Activated T-helper 9 cell treated with anti-CD3 and anti-CD28 coated beads, Interleukin-2, amount 50 U/mL, for 16 hours (primary cell): ENCODE data around the gene IPCEF1.
"Not testable (repeated sequence)": the region's sequence is repeated elsewhere in the genome, so short reads cannot be mapped to it uniquely, and the experiment has no call there.

ENCODE experiments used
- DNase-seq: peaks from one replicate; pipeline ENCODE4 v3.0.0-alpha.2; 2020; ENCODE audit warnings: low read depth

IPCEF1 gene

DNA sequence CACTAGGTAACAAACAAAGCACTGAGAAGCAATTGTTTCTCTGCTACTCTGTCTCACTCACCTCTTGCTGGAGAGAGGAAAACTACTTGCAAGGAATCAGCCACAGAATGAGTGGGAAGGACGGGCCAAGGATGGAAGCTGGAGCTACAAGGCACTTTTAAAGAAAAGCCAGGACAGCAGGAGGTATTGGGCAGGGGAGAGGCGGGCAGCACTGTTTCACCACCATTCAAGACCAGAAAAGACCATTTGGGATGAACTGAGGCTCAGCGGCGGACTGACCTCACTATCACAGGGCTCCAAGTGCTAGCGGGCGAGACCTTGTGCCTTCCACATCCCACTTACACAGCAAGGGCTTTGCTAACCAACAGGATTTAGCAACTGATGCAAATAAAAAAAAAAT, 137.4 kb downstream of the IPCEF1 start:
- DNase-seq = no peak

DNA sequence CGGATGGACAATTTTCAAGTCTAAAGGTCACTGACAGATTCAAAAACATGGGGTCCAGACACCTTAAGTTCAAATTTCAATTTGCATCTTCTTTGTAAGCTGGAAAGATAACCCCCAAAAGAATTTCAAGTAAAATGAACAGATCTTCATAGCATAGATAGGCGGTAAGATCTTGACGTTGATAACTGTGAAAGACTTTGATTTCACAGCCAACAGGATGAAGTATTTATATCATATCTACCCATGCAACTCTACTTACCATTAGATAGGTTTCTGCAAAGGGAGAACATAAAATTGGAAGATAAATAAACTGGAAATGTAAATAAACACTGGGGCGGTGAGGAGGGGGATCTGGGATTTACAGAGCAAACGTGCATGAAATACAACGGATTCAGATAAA, 137.8 kb downstream of the IPCEF1 start:
- DNase-seq = no peak

DNA sequence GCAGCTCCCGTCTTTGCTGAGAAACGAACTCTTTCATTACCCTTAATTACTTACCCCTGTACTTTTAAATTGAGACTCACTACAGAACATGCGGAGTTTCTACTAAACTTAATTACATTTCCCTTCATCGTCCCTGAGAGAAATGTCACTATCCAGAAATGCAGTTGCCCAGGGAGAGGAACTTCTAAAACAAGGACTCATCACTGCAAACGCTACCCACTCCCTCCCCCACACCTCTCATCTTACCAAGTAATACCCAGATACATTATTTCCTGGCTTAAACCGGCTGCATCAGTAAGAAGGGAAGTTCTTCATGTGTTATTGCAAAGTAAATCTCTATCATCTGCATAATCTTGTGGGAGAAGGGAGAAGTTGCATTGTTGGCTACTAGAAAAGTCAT, 138.3 kb downstream of the IPCEF1 start:
- DNase-seq = no peak

DNA sequence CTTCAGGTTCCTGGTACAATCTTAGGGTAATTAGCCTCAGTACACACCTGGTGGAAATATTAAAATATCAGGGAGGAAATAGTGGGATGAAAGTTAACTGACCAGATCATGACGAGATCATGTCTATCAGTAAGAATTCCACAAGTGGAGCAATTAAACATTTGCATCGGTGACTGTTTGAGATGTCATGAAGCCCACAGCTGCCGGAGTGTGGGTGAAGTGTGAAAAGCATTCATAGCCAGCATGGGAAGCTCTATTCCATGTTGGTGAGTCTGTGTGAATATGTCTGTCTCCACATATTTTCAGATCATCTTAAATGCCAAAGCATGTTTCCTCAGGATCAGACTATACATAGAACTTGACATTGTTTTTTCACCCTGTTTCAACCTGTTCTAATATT, 142.8 kb downstream of the IPCEF1 start:
- no peak for DNase-seq

DNA sequence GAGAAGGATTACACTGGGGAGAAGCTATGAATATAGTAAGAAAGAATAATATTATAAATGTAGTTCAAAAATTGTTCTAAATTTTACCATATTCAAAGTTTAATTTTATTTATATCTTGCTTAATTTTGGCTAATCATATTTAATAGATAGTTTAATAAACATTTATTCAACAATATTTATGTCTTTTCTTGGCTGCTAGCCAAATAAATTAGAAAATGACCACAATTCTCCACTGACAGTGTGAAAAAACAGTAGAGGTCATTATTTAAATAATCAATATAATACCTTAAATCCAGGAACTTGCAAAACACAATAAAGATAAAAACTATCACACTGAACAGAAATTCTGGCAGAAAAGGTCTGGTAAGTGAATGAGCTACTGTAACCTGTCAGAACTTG, 145.9 kb downstream of the IPCEF1 start:
- DNase-seq = no peak

DNA sequence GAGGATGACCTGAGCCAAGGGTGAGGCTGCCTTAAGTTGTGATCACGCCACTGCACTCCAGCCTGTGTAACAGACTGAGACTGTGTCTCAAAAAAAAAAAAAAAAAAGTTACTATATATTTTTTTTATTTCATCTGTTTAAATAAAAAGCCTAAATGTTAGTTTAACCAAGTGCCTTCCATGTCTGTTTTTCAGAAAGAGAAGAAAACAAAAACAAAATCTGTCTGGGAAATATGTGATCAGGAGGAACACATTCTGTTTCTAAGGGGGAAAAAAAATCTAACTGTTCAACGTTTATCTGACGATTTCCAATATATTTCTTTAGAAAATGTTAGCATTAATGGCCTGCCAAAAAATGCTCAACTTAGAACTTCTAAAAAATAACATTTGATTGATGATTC, 147.0 kb downstream of the IPCEF1 start:
- DNase-seq = no peak

DNA sequence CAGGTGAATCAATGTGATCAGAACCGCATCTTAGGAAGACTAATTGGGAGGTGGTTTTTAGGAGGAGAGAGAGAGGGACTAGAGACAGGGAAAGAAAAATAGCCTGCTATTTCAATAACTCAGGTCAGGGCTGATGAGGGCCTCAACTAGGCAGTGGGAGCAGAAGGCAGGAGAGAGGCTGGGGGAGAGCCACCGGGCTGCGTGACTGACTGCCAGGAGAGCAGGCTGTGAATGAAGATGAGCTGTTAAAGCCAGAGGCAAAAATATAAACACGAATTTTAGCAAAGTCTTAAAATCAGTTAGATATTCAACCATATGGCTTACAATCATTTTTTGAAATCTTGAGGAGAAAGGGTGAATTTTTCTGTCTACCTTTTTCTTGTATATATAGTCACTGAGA, 149.6 kb downstream of the IPCEF1 start:
- DNase-seq = no peak

DNA sequence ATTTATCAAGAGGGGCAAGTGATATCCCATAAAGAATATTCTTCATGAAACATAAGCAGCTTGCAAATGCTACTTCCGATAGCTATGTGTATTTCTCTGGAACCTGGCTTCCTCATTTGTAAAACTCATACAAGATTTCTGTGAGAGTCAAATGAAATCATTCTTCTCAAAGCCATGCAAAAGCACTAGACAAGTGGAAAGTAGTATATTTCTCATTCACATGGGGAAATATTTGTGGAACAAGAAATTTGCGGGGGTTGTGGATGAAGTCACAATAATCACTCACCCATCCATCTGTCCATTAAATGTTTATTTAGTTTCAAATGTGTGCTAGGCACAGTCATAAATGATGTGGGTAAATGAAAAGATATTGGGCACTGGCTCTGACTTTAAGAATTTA, 150.5 kb downstream of the IPCEF1 start:
- no peak for DNase-seq

DNA sequence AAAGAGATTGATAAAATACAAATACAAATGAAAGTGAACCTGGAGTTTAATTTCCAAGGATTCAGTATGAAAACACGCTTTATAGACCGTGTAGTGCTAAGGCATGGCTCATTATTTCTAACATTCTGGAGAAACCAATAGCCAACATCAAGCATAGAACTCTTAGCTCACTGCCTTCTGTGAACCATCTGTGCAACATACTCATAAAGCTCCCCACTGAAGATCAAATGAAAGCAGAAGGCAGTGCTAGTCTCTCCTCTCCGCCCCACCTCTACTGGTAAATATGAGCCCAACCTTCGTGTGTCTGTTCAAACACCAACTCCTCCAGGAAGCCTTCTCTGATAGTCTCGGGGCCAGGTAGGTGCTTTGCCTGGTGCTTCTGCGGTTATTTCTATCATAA, 153.6 kb downstream of the IPCEF1 start:
- no peak for DNase-seq

DNA sequence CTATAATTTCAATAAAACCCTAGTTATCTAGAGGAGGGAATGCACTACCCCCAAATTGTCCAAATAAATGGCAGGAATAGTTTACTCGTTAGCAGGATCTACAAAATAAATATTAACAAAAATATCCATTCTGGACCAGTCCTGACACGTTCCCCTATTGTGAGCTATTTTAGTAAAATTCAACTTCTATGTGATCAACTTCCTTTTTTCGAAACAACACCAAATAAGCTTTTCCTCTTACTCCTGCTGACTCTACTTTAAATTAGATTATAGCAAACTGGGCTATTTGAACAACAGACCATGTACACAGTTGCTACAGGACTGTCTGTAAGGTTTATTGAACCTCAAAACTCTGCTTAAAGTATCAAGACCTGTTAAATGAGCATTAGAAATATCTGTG, 154.3 kb downstream of the IPCEF1 start:
- no peak for DNase-seq

DNA sequence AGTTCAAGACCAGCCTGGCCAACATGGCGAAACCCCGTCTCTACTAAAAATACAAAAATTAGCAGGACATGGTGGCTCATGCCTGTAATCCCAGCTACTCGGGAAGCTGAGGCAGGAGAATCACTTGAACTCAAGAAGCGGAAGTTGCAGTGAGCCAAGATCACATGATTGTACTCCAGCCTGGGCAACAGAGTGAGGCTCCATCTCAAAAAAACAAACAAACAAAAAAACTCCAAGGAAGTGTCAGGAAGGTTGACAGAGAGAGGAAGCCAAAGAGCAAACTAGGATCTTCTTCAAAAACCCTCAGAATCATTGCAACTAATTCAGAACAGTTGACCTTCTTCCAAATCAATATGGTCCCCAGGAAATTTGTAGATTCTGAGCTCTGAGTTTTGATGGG, 154.9 kb downstream of the IPCEF1 start:
- DNase-seq = not testable (repeated sequence)

DNA sequence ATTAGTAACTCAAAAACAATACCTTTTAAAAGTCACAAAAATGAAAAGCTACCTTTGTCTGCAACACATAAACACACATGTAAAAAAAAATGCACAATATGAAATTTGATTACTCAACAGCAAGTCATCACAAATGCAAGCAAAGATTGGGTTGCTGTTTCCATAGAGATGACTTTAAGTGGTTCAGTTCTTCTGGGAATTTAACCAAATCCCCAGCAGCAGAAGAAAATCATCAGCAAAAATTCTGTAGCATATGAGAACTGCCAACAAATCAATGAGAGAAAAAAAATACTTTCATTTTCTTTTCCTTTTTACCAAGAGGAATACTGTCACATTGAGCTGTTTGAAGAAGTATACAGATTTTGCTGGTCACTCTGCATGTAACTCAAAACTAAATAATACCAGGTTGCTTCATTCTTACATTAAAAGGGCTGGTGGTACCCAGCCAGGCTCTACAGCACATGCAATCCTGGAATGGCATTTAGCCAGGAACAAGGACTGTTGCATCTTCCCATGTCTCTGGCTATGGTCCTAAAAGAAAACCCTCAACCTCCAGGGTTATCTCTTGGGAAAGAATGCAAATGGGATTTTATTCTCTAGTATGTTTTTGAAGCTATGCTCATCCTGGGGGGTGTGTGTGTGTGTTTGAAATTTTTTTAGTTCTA, 159.3 kb downstream of the IPCEF1 start:
- DNase-seq = no peak

DNA sequence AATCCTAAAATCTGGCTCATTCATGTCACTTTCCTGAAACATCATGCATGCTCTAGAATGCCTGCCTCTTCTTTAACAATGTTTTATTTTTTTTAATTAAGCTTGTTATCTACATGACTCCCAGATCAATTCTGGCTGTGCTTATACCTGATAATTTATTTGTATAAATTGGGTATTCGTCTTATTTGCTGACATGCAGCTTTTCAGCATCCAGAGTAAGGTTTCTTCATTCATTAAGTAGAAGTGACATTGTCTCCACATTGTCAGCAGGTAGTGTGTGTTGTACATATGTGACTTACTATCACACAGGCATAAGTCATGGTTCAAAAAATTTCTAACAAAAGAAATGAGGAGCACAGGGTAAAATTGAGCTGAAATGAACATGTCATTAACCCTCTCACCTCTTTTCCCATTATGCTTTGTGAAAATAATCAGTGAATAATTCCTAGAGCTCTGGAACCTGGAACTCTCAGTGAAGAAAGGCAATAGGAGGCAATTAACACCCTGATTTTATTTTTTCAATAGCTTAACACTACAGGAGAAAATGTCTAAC, 160.2 kb downstream of the IPCEF1 start:
- DNase-seq = no peak

DNA sequence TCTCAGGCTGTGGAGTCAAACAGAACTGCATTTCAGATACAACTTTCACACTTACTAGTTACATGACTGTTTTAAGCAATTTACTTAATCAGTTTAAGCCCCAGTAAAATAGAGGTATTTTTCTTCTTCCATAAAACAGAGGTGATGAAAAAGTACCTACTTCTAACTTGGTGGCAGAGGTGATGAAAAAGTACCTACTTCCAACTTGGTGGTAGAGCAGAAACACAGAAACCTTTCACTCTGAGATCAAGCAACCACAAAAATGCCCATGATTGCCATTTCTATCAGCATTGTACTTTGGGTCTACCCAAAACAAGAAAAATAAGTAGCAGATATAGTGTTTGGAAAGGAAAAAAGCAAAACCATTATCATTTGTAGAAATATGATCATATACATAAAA, 168.9 kb downstream of the IPCEF1 start:
- no peak for DNase-seq

DNA sequence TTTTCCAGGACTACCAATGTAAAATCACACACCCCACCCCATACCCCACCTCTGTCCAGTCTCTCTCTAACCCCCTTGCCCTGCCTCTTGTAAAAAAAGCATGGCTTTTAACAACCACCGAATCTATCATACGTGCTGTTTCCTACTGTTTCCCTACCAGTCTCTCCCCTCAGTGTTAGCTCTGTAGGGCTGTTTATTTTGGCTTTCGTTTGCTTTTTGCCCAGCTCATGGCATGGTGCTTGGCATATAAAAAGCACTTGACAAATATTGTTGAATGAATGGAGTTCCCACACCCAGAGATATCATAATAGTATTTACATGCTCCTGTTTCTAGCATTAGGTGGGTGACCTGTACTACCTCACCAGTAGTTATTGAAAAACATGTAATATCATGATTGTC, 169.4 kb downstream of the IPCEF1 start:
- DNase-seq = no peak

DNA sequence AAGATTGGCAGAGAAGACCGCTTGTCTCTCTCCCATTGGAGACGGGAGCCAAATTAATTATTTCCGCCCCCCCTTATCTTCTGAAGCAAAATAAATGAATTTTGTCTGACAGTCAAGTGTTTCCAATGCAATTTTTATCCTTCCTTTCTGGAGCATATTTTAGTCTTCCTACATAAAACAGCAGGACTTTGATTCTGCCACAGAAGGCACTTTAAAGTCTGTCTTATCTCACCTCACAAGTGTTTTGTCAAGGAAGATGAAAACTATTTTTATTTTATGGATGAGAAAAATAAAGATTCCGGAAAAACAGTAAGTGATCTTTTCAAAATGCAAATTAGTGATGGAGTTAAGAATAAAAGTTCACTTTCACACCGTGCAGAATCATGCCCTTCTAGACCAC, 177.2 kb downstream of the IPCEF1 start:
- DNase-seq = no peak

DNA sequence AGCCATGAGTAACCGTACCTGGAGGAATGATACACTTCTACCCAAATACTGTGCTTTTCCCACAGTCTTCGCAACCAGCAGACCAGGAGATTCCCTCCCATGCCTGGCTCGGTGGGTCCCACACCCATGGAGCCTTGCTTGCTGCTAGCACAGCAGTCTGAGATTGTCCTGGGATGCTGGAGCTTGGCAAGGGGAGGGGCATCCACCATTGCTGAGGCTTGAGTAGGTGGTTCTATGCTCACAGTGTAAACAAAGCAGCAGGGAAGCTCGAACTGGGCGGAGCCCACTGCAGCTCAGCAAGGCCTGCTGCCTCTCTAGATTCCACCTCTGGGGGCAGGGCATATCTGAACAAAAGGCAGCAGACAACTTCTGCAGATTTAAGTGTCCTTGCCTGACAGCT, 184.2 kb downstream of the IPCEF1 start:
- DNase-seq = not testable (repeated sequence)

DNA sequence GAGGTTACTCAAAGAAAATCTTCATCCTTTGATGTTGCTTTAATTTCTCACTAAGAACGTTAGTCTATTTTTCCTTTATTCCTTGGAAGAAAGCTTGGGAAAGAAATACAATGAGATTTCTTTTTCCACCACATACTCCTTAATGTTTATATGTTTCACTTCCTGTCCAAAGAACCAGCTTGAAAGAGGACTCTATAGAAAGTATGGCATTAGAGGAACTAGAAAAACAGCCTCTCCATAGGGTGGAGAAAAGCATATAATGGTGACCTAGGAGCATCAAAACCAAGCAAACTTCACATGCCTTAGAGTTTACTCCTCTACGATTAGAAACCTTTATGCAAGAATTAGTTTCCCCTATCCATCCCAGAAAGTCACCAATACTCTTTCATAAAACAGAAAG, 186.5 kb downstream of the IPCEF1 start:
- DNase-seq = no peak

DNA sequence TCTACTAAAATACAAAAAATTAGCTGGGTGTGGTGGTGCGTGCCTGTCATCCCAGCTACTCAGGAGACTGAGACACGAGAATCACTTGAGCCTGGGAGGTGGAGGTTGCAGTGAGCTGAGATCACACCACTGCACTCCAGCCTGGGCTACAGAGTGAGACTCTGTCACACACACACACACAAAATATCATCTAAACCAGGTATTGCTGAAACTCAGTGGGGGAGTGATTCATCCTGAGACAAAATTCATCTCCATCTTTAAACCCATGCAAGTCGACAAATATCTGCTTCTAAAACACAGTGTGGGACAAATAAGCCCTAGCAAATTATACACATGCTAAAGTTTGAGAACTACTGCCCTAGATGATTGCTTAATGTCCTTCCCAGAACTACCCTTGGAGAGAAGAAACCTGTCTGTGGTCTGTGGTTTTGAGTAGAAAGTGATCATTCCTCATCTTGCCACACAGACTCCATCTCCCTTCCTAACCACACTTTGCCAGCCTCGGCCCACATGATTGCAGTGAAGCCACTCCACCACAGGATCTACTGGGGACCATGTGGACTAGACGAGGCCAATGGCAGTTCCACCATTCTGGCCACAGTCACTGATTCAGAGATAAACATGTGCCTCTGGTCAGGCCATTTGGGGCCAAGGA, 187.3 kb downstream of the IPCEF1 start:
- DNase-seq = no peak

DNA sequence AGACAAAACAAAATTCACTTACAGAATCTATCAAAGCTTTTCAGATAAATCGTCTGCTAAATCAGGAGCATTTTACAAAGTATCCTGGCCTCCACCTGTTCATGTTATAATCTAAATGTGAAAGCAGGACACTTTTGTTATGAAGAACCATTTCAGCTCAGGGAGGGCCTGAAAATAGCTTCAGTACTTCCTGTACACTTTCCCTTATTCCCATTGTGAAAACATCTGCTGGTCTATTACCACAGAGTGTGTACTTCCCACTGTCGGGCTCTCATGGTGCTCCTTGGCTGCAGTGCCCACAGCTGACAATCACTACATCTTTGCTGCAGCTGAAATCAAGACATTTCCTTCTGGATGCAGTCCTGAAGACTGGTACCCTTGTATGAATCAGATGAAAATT, 189.5 kb downstream of the IPCEF1 start:
- DNase-seq = no peak

DNA sequence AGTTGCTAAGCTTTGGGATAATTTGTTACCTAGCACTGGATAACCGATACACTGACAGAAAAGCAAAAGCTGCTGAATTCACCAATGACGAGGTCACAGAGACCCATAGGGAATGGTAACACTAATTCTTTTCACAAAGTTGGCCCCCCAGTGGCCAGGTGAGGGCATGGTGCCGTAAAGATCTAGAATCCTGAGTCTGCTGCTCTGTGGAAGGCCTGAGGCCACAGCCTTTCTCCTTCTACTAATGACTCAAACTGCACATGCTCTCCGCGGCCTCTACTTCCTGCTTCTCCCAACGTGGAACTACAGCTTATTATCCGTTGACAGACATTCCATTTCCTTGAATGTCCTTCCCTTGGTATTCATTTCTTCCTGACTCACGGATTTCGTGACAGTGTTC, 190.5 kb downstream of the IPCEF1 start:
- DNase-seq = no peak

DNA sequence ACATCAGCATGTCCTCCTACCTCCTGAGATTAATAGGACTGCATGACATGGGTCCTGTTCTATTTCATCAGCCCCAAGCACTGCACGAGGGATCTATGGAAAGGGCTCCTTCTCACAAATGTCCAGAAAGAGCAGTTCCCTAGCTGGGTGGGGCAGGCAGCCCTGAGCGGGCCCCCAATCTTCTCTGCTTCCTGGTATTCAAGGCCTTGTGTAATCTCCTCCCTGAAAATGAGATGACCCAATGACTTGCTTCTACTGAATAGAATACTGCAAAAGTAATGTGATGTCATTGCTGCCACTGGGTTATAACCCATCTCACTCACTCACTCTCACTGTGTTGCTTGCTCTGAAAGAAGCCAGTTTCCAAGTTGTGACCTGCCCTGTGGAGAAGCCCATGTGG, 191.1 kb downstream of the IPCEF1 start:
- DNase-seq = no peak

DNA sequence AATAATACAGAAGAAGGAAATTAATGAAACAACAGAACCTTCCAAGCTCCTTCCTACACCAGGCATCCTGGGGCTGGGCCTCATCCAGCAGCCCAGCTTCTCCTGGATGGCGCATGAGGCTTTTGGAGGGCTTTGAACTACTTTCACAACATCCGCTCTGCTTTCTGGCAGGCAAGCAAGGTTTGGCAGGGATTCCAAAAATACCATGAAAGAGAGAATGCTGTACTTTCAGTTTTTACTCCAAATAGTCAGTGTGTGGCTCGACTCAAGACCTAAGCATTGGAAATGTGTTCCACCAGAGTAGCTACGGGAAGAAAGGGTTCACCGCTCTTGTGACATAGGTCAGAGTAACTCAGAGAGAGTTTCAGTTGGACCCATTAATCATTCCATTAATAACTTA, 192.2 kb downstream of the IPCEF1 start:
- no peak for DNase-seq

DNA sequence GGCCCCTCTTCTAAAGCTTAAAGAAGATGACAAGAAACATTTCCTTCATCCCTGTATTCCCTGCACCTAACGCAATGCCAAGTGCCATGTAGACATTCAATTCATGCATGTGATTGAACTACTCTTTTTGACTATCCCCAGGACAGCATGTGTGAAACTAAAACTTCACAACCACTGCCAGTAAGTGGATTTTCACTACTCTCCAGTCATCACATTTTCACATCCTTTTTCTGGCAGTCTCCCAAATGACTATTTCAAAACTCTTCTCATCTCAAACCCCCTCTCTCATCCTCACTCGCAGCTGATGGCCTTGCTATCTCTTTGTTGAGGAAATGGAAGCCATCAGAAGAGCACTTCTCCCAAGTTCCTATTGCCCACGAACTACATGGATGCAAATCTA, 194.9 kb downstream of the IPCEF1 start:
- no peak for DNase-seq
